Fibroblast of lung (primary cell): ENCODE measurements around the gene TRMT61A.

Experiments used
- EZH2 ChIP-seq: IDR thresholded peaks from 2 replicates; pipeline ENCODE4 v1.5.1; 2012; ENCODE audit warnings: low read length, control low read depth, mild to moderate bottlenecking; ENCODE audit errors: missing control alignments
- TF ChIP-seq, protein P1 (sequence below), 2 donors: IDR thresholded peaks in 1 of 2; conservative IDR thresholded peaks in 1 of 2; 1 replicate in 1 of 2; 2 replicates in 1 of 2; pipeline ENCODE4 v1.5.1; 2011 to 2012; ENCODE audit warnings: low read length in 2 of 2, control low read depth in 1 of 2, inconsistent platforms in 1 of 2, low read depth in 1 of 2, mild to moderate bottlenecking in 1 of 2

GRCh38 chr14:103543140-103543539 is 14.1 kb downstream of the TRMT61A start:
- no peak for TF ChIP-seq EZH2
- TF ChIP-seq, protein P1, sequence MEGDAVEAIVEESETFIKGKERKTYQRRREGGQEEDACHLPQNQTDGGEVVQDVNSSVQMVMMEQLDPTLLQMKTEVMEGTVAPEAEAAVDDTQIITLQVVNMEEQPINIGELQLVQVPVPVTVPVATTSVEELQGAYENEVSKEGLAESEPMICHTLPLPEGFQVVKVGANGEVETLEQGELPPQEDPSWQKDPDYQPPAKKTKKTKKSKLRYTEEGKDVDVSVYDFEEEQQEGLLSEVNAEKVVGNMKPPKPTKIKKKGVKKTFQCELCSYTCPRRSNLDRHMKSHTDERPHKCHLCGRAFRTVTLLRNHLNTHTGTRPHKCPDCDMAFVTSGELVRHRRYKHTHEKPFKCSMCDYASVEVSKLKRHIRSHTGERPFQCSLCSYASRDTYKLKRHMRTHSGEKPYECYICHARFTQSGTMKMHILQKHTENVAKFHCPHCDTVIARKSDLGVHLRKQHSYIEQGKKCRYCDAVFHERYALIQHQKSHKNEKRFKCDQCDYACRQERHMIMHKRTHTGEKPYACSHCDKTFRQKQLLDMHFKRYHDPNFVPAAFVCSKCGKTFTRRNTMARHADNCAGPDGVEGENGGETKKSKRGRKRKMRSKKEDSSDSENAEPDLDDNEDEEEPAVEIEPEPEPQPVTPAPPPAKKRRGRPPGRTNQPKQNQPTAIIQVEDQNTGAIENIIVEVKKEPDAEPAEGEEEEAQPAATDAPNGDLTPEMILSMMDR (conservative IDR thresholded peaks at IDR 0.05 in 1 of 2, IDR thresholded peaks at IDR 0.05 in 1 of 2; ENCODE audit: low read depth in 1 of 2, low read length in 2 of 2), result no peak
